SU-DHL-6 (cell line): Measurements from ENCODE around the gene FRAS1.
"Not testable (repeated sequence)": the region's sequence is repeated elsewhere in the genome, so short reads cannot be mapped to it uniquely, and the experiment has no call there.

Experiments
- H2AFZ ChIP-seq: fragments of 200-600 bp; sonication (generic); 2 replicates; pipeline ENCODE4 v1.6.1; 2014; ENCODE audit warnings: low read depth, mild to moderate bottlenecking, moderate library complexity, mixed read lengths, antibody characterized with exemption, low read length; ENCODE audit not compliant: severe bottlenecking
- H3F3A ChIP-seq: fragments of 200-600 bp; shearing (Covaris generic); 2 replicates; pipeline ENCODE4 v1.6.0; 2016; ENCODE audit warnings: antibody characterized with exemption, mild to moderate bottlenecking; ENCODE audit not compliant: insufficient read depth
- H3K27ac ChIP-seq: fragments of 200-600 bp; sonication (generic); 2 replicates; pipeline ENCODE4 v1.5.1; 2016; ENCODE audit warnings: low read depth, mild to moderate bottlenecking, low read length, moderate library complexity, mixed read lengths
- H3K27me3 ChIP-seq: fragments of 200-600 bp; sonication (generic), shearing (Covaris generic); 2 replicates; pipeline ENCODE4 v1.6.0; 2014; ENCODE audit warnings: mild to moderate bottlenecking, low read length
- H3K36me3 ChIP-seq: fragments of 200-600 bp; sonication (generic); 2 replicates; pipeline ENCODE4 v1.6.1; 2014; ENCODE audit warnings: mild to moderate bottlenecking, low read length, mixed read lengths
- H3K4me2 ChIP-seq: fragments of 300-600, 200-600 bp; shearing (Covaris generic), sonication (generic); 2 replicates; pipeline ENCODE4 v1.6.0; 2014; ENCODE audit warnings: low read length, low read depth, mild to moderate bottlenecking; ENCODE audit not compliant: poor library complexity, severe bottlenecking
- H3K4me3 ChIP-seq: fragments of 200-600 bp; sonication (generic); 2 replicates; pipeline ENCODE4 v1.5.1; 2014; ENCODE audit warnings: antibody characterized with exemption, low read length, mild to moderate bottlenecking, mixed read lengths; ENCODE audit not compliant: insufficient read depth, poor library complexity, severe bottlenecking
- H3K79me2 ChIP-seq: fragments of 200-600 bp; sonication (generic); 2 replicates; pipeline ENCODE4 v1.6.1; 2014; ENCODE audit warnings: mild to moderate bottlenecking, low read length, moderate library complexity; ENCODE audit not compliant: insufficient read depth
- H3K9ac ChIP-seq: fragments of 200-600 bp; sonication (generic); 2 replicates; pipeline ENCODE4 v1.7.0; 2014; ENCODE audit warnings: mild to moderate bottlenecking, low read length
- H3K9me2 ChIP-seq: fragments of 200-600 bp; sonication (generic); replicated peaks from 2 replicates; pipeline ENCODE4 v1.6.1; 2014; ENCODE audit warnings: low read length; ENCODE audit not compliant: insufficient read depth
- H3K9me3 ChIP-seq: fragments of 200-600 bp; sonication (generic); 2 replicates; pipeline ENCODE4 v1.6.1; 2014; ENCODE audit warnings: low read length, mixed read lengths; ENCODE audit not compliant: insufficient read depth
- H4K20me1 ChIP-seq: fragments of 200-600 bp; sonication (generic); 2 replicates; pipeline ENCODE4 v1.6.1; 2014; ENCODE audit warnings: low read depth, mild to moderate bottlenecking, antibody characterized with exemption, low read length, moderate library complexity, mixed read lengths
- CTCF ChIP-seq: fragments of 200-600 bp; sonication (generic); IDR thresholded peaks from one replicate; pipeline ENCODE4 v1.5.1; 2017; ENCODE audit warnings: antibody characterized with exemption, mild to moderate bottlenecking, low read length, moderate library complexity; ENCODE audit not compliant: insufficient read depth, poor library complexity, severe bottlenecking
- EZH2phosphoT487 ChIP-seq: fragments of 200-600 bp; sonication (generic), shearing (Covaris generic); conservative IDR thresholded peaks from 2 replicates; pipeline ENCODE4 v1.6.1; 2018; ENCODE audit warnings: mild to moderate bottlenecking, antibody characterized with exemption, low read length, moderate library complexity, mixed read lengths

FRAS1 gene

GRCh38 chr4:78207541-78207940 lies 150.4 kb downstream of the FRAS1 start:
- H3K4me3 ChIP-seq, result no peak overlapping the region
- H3K4me2 ChIP-seq, result no peak overlapping the region
- H4K20me1 ChIP-seq, result no peaks in the 10 kb centered on the region
- no peak overlapping the region for H3K27ac ChIP-seq
- TF ChIP-seq EZH2phosphoT487 (no peak), CTCF (no peak)
- no peak overlapping the region for H3K9ac ChIP-seq
- no peaks in the 10 kb centered on the region for H3K36me3 ChIP-seq
- H3K9me2 ChIP-seq, result no peaks in the 10 kb centered on the region
- no peaks in the 10 kb centered on the region for H3K9me3 ChIP-seq
- no peak overlapping the region for H2AFZ ChIP-seq
- no peaks in the 10 kb centered on the region for H3F3A ChIP-seq
- H3K27me3 ChIP-seq, result no peaks in the 10 kb centered on the region
- H3K79me2 ChIP-seq, result no peaks in the 10 kb centered on the region

- Histone ChIP-seq H3K9ac (no peak overlapping the region), H3K27ac (no peak overlapping the region), H3K36me3 (no peaks in the 10 kb centered on the region), H3K27me3 (no peaks in the 10 kb centered on the region), H3K4me2 (no peak overlapping the region), H3K9me3 (no peaks in the 10 kb centered on the region), H3K9me2 (no peaks in the 10 kb centered on the region), H3F3A (no peaks in the 10 kb centered on the region), H3K79me2 (no peaks in the 10 kb centered on the region), H3K4me3 (no peak overlapping the region), H2AFZ (no peak overlapping the region), H4K20me1 (no peaks in the 10 kb centered on the region)
- TF ChIP-seq EZH2phosphoT487, result no peak
- no peak for TF ChIP-seq CTCF
Measured at GRCh38 chr4:78207951-78208350, 150.8 kb downstream of the FRAS1 start.

- not testable (repeated sequence) for H2AFZ ChIP-seq, H3K9me2 ChIP-seq, H3K4me2 ChIP-seq, H3K27ac ChIP-seq, H3F3A ChIP-seq, H4K20me1 ChIP-seq, H3K9me3 ChIP-seq, H3K79me2 ChIP-seq, H3K36me3 ChIP-seq, H3K9ac ChIP-seq, H3K27me3 ChIP-seq, H3K4me3 ChIP-seq
Measured at GRCh38 chr4:78208896-78209295, 151.8 kb downstream of the FRAS1 start.

GRCh38 chr4:78210694-78211410 lies 153.7 kb downstream of the FRAS1 start:
- H4K20me1 ChIP-seq, result no peaks in the 10 kb centered on the region

More at GRCh38 chr4:78210694-78211410, 153.7 kb downstream of the FRAS1 start:
- Histone ChIP-seq H3K9me3 (no peaks in the 10 kb centered on the region), H3K27ac (no peak overlapping the region), H3K79me2 (no peaks in the 10 kb centered on the region), H3K4me2 (no peak overlapping the region), H3K9ac (no peak overlapping the region), H3K9me2 (no peaks in the 10 kb centered on the region), H3K4me3 (no peak overlapping the region), H3F3A (no peaks in the 10 kb centered on the region), H3K36me3 (no peaks in the 10 kb centered on the region), H3K27me3 (no peaks in the 10 kb centered on the region), H2AFZ (no peak overlapping the region)
- TF ChIP-seq CTCF (no peak), EZH2phosphoT487 (no peak)
